HepG2 (cell line): ENCODE measurements around the gene MYO5B. TPM values are rescaled to one million over a fixed set of nuclear protein-coding genes. Genes with fewer than 3 reads are reported as not detected.

Experiments
- ARID3A ChIP-seq: IDR thresholded peaks from 2 replicates; pipeline ENCODE4 v1.6.1; 2012; ENCODE audit warnings: low read depth, low read length, improper control_type of control experiment
- BCL6 ChIP-seq: IDR thresholded peaks from 2 replicates; pipeline ENCODE4 v1.6.1; 2016; ENCODE audit warnings: missing genetic modification reagents, missing compliant biosample characterization
- CAMTA2 ChIP-seq: sonication (generic); formaldehyde crosslinking; IDR thresholded peaks from 2 replicates; pipeline ENCODE4 v1.4.0; 2020; ENCODE audit warnings: mild to moderate bottlenecking, missing genetic modification reagents, borderline replicate concordance
- GFI1 ChIP-seq: sonication (generic); formaldehyde crosslinking; IDR thresholded peaks from 2 replicates; pipeline ENCODE4 v1.5.0; 2020; ENCODE audit warnings: missing genetic modification reagents, mild to moderate bottlenecking, borderline replicate concordance
- GMEB1 ChIP-seq: sonication (generic); formaldehyde crosslinking; IDR thresholded peaks from 2 replicates; pipeline ENCODE4 v1.5.1; 2020; ENCODE audit warnings: missing genetic modification reagents, mild to moderate bottlenecking, borderline replicate concordance
- JARID2 ChIP-seq: sonication (generic); formaldehyde crosslinking; IDR thresholded peaks from 2 replicates; pipeline ENCODE4 v1.8.1; 2023; ENCODE audit warnings: missing genetic modification reagents, inconsistent platforms; ENCODE audit not compliant: insufficient replicate concordance
- MTF1 ChIP-seq: sonication (generic); formaldehyde crosslinking; IDR thresholded peaks from 2 replicates; pipeline ENCODE4 v1.5.0; 2020; ENCODE audit warnings: missing genetic modification reagents
- MXD4 ChIP-seq: IDR thresholded peaks from 2 replicates; pipeline ENCODE4 v1.6.1; 2016; ENCODE audit warnings: mild to moderate bottlenecking, missing biosample characterization, missing genetic modification reagents
- NFIC ChIP-seq: IDR thresholded peaks from 2 replicates; pipeline ENCODE4 v1.6.1; 2012; ENCODE audit warnings: mild to moderate bottlenecking, low read length, inconsistent platforms
- RBAK ChIP-seq: sonication (generic); formaldehyde crosslinking; IDR thresholded peaks from 2 replicates; pipeline ENCODE4 v1.5.1; 2020; ENCODE audit warnings: mild to moderate bottlenecking, missing genetic modification reagents
- REL ChIP-seq: sonication (generic); formaldehyde crosslinking; conservative IDR thresholded peaks from 2 replicates; pipeline ENCODE4 v1.8.0; 2022; ENCODE audit warnings: mild to moderate bottlenecking, missing genetic modification reagents, moderate library complexity
- REST ChIP-seq, 2 experiments: IDR thresholded peaks; 2 replicates each; pipeline ENCODE4 v1.6.1; 2011 to 2012; ENCODE audit warnings: low read length in 2 of 2, borderline replicate concordance in 1 of 2, low read depth in 1 of 2, mild to moderate bottlenecking in 1 of 2, moderate library complexity in 1 of 2
- RFXANK ChIP-seq: IDR thresholded peaks from 2 replicates; pipeline ENCODE4 v1.6.1; 2016
- SATB2 ChIP-seq: sonication (generic); formaldehyde crosslinking; IDR thresholded peaks from 2 replicates; pipeline ENCODE4 v1.5.0; 2020; ENCODE audit warnings: missing genetic modification reagents
- TAF1 ChIP-seq: sonication (generic); formaldehyde crosslinking; IDR thresholded peaks from 2 replicates; pipeline ENCODE4 v1.4.0; 2020; ENCODE audit warnings: missing genetic modification reagents
- TCF7L2 ChIP-seq: IDR thresholded peaks from 2 replicates; pipeline ENCODE4 v1.6.1; 2011; ENCODE audit warnings: mild to moderate bottlenecking, low read depth, low read length, moderate library complexity
- ZBTB8A ChIP-seq: sonication (generic); formaldehyde crosslinking; IDR thresholded peaks from 2 replicates; pipeline ENCODE4 v1.4.0; 2020; ENCODE audit warnings: mild to moderate bottlenecking, low read depth, missing genetic modification reagents, borderline replicate concordance
- ZFX ChIP-seq: sonication (generic); formaldehyde crosslinking; IDR thresholded peaks from 2 replicates; pipeline ENCODE4 v1.4.0; 2020; ENCODE audit warnings: mild to moderate bottlenecking, low read depth, missing genetic modification reagents, moderate library complexity
- ZFY ChIP-seq: sonication (generic); formaldehyde crosslinking; IDR thresholded peaks from 2 replicates; pipeline ENCODE4 v1.4.0; 2020; ENCODE audit warnings: missing genetic modification reagents
- ZNF205 ChIP-seq: IDR thresholded peaks from 2 replicates; pipeline ENCODE4 v1.6.1; 2018; ENCODE audit warnings: missing biosample characterization, missing genetic modification reagents
- ZNF232 ChIP-seq: sonication (generic); formaldehyde crosslinking; IDR thresholded peaks from 2 replicates; pipeline ENCODE4 v1.4.0; 2020; ENCODE audit warnings: missing genetic modification reagents, borderline replicate concordance
- ZNF704 ChIP-seq: sonication (generic); formaldehyde crosslinking; IDR thresholded peaks from 2 replicates; pipeline ENCODE4 v1.8.1; 2023; ENCODE audit warnings: mild to moderate bottlenecking, inconsistent platforms, moderate library complexity, missing genetic modification reagents, borderline replicate concordance
- ZNF720 ChIP-seq: sonication (generic); formaldehyde crosslinking; IDR thresholded peaks from 2 replicates; pipeline ENCODE4 v1.4.0; 2020; ENCODE audit warnings: missing genetic modification reagents
- ZNF747 ChIP-seq: sonication (generic); formaldehyde crosslinking; IDR thresholded peaks from 2 replicates; pipeline ENCODE4 v1.8.1; 2023; ENCODE audit warnings: missing genetic modification reagents, mild to moderate bottlenecking, borderline replicate concordance
- ZNF766 ChIP-seq: sonication (generic); formaldehyde crosslinking; IDR thresholded peaks from 2 replicates; pipeline ENCODE4 v1.5.0; 2020; ENCODE audit warnings: missing genetic modification reagents, borderline replicate concordance
- ZZZ3 ChIP-seq: sonication (generic); formaldehyde crosslinking; IDR thresholded peaks from 2 replicates; pipeline ENCODE4 v1.4.0; 2020; ENCODE audit warnings: missing genetic modification reagents, mild to moderate bottlenecking, borderline replicate concordance
- polyA plus RNA-seq, 8 experiments: library from polyadenylated mRNA; depleted of rRNA in 3 of 8; stranded (reverse) in 7 of 8; unstranded in 1 of 8; fragments of >200 nt; fragmentation: Illumina TruSeq in 4 of 8; extraction: Trizol in 4 of 8; gene quantifications; 2 replicates each; pipeline versions ENCODE4 v1.2.1 to v1.2.3, GENCODE V29; 2011 to 2016; ENCODE audit warnings: low read depth in 4 of 8, missing spikeins in 1 of 8, mixed read lengths in 1 of 8; ENCODE audit not compliant: insufficient read depth in 1 of 8
- total RNA-seq, 5 experiments: library from RNA; depleted of rRNA; stranded (reverse); fragments of >200 nt; fragmentation: Illumina TruSeq; extraction: Trizol; gene quantifications; 2 replicates each; pipeline ENCODE4 v1.2.3, GENCODE V29; 2016; ENCODE audit warnings: low read depth in 1 of 5

Gene MYO5B
- total and polyA plus RNA-seq, 2 of the 13 experiments (the other 11 are each of a cell fraction or from before 2014, with no cell fraction given): 13.1 to 24.0 TPM

DNA sequence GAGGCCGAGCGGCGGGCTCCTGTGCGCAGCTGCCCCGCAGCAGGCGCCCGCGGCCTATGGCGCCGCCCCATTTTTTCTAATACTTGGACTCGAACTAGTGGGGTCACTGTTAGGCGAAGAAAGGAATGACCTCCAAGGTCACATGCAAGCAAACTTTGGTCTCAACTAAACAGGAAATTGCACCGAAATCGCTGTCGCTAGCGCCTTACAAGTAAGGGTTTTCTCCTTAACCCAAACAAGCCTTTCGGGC is 382.0 kb downstream of the MYO5B start (continued):
- TF ChIP-seq GMEB1 (CRISPR knock-in tag) (no peak), ZFY (peak; percentile 75), GFI1 (no peak), ZNF766 (no peak), MXD4 (CRISPR knock-in tag) (no peak; the same call in 1 of the 2 replicates), ZNF205 (CRISPR knock-in tag) (no peak), JARID2 (CRISPR knock-in tag) (no peak), ZNF704 (no peak), NFIC (no peak), MTF1 (no peak), ZFX (CRISPR knock-in tag) (peak; percentile 75), REL (CRISPR knock-in tag) (no peak), TCF7L2 (no peak), ZBTB8A (CRISPR knock-in tag) (no peak), RFXANK (CRISPR knock-in tag) (no peak), ZZZ3 (no peak), ZNF720 (CRISPR knock-in tag) (no peak), TAF1 (CRISPR knock-in tag) (no peak), ARID3A (no peak), RBAK (CRISPR knock-in tag) (no peak), ZNF747 (CRISPR knock-in tag) (no peak), ZNF232 (CRISPR knock-in tag) (no peak), CAMTA2 (no peak), REST (IDR thresholded peaks at IDR 0.05; ENCODE audit: borderline replicate concordance in 1 of 2, low read depth in 1 of 2, low read length in 2 of 2) (no peak), BCL6 (CRISPR knock-in tag) (peak; percentile 21; the same call in 1 of the 2 replicates), SATB2 (CRISPR knock-in tag) (no peak)
